ENCODE measurements around the gene ANKRD40CL.

- no peak for TF ChIP-seq MAX (CRISPR knock-in tag; IDR thresholded peaks at IDR 0.05)
- no peak for TF ChIP-seq ZNF232 (CRISPR knock-in tag; IDR thresholded peaks at IDR 0.05)
- no peak for TF ChIP-seq CTCF (IDR thresholded peaks at IDR 0.05)
- no peak for TF ChIP-seq MXD4 (CRISPR knock-in tag; IDR thresholded peaks at IDR 0.05; ENCODE audit: borderline replicate concordance)
- no peak for TF ChIP-seq E2F4 (CRISPR knock-in tag; IDR thresholded peaks at IDR 0.05; ENCODE audit: borderline replicate concordance, low read depth)
- no peak for TF ChIP-seq JAZF1 (CRISPR knock-in tag; IDR thresholded peaks at IDR 0.05)
- TF ChIP-seq ATF6 (CRISPR knock-in tag; IDR thresholded peaks at IDR 0.05) = no peak
- no peak for TF ChIP-seq USF1 (CRISPR knock-in tag; IDR thresholded peaks at IDR 0.05)
- TF ChIP-seq ZNF317 (CRISPR knock-in tag; IDR thresholded peaks at IDR 0.05; ENCODE audit: borderline replicate concordance, low read depth) = no peak
- no peak for TF ChIP-seq CREM (CRISPR knock-in tag; IDR thresholded peaks at IDR 0.05)
- no peak for TF ChIP-seq ZNF121 (CRISPR knock-in tag; IDR thresholded peaks at IDR 0.05)
- no peak for TF ChIP-seq ARID4B (CRISPR knock-in tag; IDR thresholded peaks at IDR 0.05; ENCODE audit: borderline replicate concordance)
- TF ChIP-seq IRF2 (CRISPR knock-in tag; IDR thresholded peaks at IDR 0.05; ENCODE audit: borderline replicate concordance, low read depth) = no peak
- no peak for TF ChIP-seq MLX (CRISPR knock-in tag; IDR thresholded peaks at IDR 0.05)
These were observed 38.2 kb upstream of the ANKRD40CL start for GRCh38 chr17:50805486-50805885.
